Ovary (tissue), 3 donors: ENCODE data around the gene UMOD.

Experiments
- CTCF ChIP-seq, 3 donors: fragments of 450-650 bp in 2 of 3; fragments of 200-600 bp in 1 of 3; IDR thresholded peaks; one replicate each; pipeline versions ENCODE4 v1.5.1 to v1.8.0; 2016 to 2022; ENCODE audit warnings: antibody characterized with exemption in 3 of 3, mild to moderate bottlenecking in 1 of 3
- EP300 ChIP-seq: sonication (generic); formaldehyde crosslinking; IDR thresholded peaks from one replicate; pipeline ENCODE4 v1.6.1; 2017; ENCODE audit warnings: antibody characterized with exemption
- donor health status: DM: no; HTN: no; CAD: no.

GRCh38 chr16:20401066-20401465 is 48.6 kb upstream of the UMOD start:
- TF ChIP-seq EP300 (no peak), CTCF (IDR thresholded peaks at IDR 0.05) (no peak)
